Thyroid gland (tissue), 4 donors: Measurements from ENCODE around the gene MRPS26.

Experiments used
- POLR2A ChIP-seq, 2 donors: fragments of 450-650 bp; IDR thresholded peaks; one replicate each; pipeline ENCODE4 v1.6.1; 2017; ENCODE audit warnings: antibody characterized with exemption in 2 of 2, mild to moderate bottlenecking in 2 of 2, moderate library complexity in 1 of 2
- TF ChIP-seq, protein P1 (sequence below), 6 experiments: fragments of 200-600 bp in 3 of 6; fragments of 450-650 bp in 3 of 6; sonication (generic) in 3 of 6; IDR thresholded peaks; one replicate each; pipeline ENCODE4 v1.5.1; 2016 to 2019; ENCODE audit warnings: antibody characterized with exemption in 6 of 6, mild to moderate bottlenecking in 2 of 6, inconsistent platforms in 1 of 6, moderate library complexity in 1 of 6

DNA sequence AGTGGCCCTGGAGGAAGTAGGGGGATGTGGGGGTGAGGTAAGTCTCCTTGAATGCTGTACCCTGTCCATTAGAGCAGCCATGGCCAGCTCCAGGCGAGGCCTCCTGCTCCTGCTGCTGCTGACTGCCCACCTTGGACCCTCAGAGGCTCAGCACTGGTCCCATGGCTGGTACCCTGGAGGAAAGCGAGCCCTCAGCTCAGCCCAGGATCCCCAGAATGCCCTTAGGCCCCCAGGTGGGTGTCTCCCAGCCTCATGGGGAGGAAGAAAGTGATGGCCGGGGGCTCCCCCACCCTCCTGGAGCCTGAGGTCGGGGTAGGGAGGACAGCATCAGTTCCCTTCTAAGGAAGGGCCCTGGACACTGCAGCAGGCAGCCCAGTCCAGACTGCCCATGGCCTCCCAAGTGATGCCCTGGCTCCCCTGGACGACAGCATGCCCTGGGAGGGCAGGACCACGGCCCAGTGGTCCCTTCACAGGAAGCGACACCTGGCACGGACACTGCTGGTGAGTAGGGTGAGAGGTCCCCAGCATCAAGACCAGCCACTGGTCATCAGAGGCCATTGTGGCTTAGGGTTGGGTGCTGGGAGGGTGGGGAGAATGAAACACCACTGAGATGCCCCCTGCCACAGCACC is 1.4 kb upstream of the MRPS26 start:
- TF ChIP-seq, protein P1, sequence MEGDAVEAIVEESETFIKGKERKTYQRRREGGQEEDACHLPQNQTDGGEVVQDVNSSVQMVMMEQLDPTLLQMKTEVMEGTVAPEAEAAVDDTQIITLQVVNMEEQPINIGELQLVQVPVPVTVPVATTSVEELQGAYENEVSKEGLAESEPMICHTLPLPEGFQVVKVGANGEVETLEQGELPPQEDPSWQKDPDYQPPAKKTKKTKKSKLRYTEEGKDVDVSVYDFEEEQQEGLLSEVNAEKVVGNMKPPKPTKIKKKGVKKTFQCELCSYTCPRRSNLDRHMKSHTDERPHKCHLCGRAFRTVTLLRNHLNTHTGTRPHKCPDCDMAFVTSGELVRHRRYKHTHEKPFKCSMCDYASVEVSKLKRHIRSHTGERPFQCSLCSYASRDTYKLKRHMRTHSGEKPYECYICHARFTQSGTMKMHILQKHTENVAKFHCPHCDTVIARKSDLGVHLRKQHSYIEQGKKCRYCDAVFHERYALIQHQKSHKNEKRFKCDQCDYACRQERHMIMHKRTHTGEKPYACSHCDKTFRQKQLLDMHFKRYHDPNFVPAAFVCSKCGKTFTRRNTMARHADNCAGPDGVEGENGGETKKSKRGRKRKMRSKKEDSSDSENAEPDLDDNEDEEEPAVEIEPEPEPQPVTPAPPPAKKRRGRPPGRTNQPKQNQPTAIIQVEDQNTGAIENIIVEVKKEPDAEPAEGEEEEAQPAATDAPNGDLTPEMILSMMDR (IDR thresholded peaks at IDR 0.05) = no peak
- TF ChIP-seq POLR2A (IDR thresholded peaks at IDR 0.05) = no peak
